Small intestine (tissue), 7 donors: ENCODE data around the gene THSD4. TPM values are rescaled to one million over a fixed set of nuclear protein-coding genes. Genes with fewer than 3 reads are reported as not detected.

ENCODE experiments used
- DNase-seq, 2 donors: peaks; one replicate each; pipeline versions ENCODE4 v3.0.0 to v3.0.0-alpha.2; 2013
- FAIRE-seq: peaks from 2 replicates; lab custom pipeline; 2012; peaks lifted over from hg19 to GRCh38; lab: Jason Lieb, UNC
- H3K27ac ChIP-seq, 3 donors: one replicate each; pipeline ENCODE4 v1.5.1; 2013; ENCODE audit warnings: low read length in 2 of 3, mild to moderate bottlenecking in 2 of 3, control low read depth in 1 of 3, inconsistent platforms in 1 of 3, low read depth in 1 of 3, moderate library complexity in 1 of 3
- H3K27me3 ChIP-seq, 3 donors: one replicate each; pipeline ENCODE4 v1.6.1; 2013; ENCODE audit warnings: low read length in 3 of 3, inconsistent platforms in 1 of 3; ENCODE audit not compliant: control insufficient read depth in 3 of 3, insufficient read depth in 3 of 3
- H3K36me3 ChIP-seq, 3 donors: one replicate each; pipeline ENCODE4 v1.6.1; 2013; ENCODE audit warnings: low read length in 3 of 3, inconsistent platforms in 1 of 3, low read depth in 1 of 3, mild to moderate bottlenecking in 1 of 3, moderate library complexity in 1 of 3; ENCODE audit not compliant: control insufficient read depth in 3 of 3, insufficient read depth in 2 of 3
- H3K4me1 ChIP-seq, 3 donors: one replicate each; pipeline ENCODE4 v1.6.1; 2013; ENCODE audit warnings: low read length in 2 of 3, inconsistent platforms in 1 of 3, low read depth in 1 of 3, mild to moderate bottlenecking in 1 of 3, moderate library complexity in 1 of 3; ENCODE audit not compliant: control insufficient read depth in 3 of 3, insufficient read depth in 2 of 3
- H3K4me3 ChIP-seq, 3 donors: one replicate each; pipeline ENCODE4 v1.5.1; 2013; ENCODE audit warnings: low read length in 3 of 3, control low read depth in 1 of 3, inconsistent platforms in 1 of 3, low read depth in 1 of 3, mild to moderate bottlenecking in 1 of 3, moderate library complexity in 1 of 3
- H3K9me3 ChIP-seq, 2 donors: one replicate each; pipeline ENCODE4 v1.6.1; 2013; ENCODE audit warnings: low read depth in 1 of 2, low read length in 1 of 2; ENCODE audit not compliant: control insufficient read depth in 2 of 2, insufficient read depth in 1 of 2
- WGBS, 3 donors: extraction: QIAGEN DNeasy Blood & Tissue Kit; methylation state at CpG; one replicate each; pipeline ENCODE4 v1.1.7; 2013; 5-methylcytosine and 5-hydroxymethylcytosine counted together
- polyA plus RNA-seq, 4 donors: library from polyadenylated mRNA; stranded (reverse) in 3 of 4; unstranded in 1 of 4; fragments of 200-250 nt in 3 of 4; fragments of 120-200 nt in 1 of 4; gene quantifications; one replicate each; pipeline versions ENCODE4 v1.2.1 to v1.2.3, GENCODE V29; 2013
- donor health status: healthy with polysubstance abuse.
- donor health status: control.
- donor health status: control.
- donor health status: Bipolar disorder and iron deficiency.
- donor health status: healthy.

The THSD4 gene
- polyA plus RNA-seq, 4 donors, result 3.6 to 14.4 (median 9.7) TPM

DNA sequence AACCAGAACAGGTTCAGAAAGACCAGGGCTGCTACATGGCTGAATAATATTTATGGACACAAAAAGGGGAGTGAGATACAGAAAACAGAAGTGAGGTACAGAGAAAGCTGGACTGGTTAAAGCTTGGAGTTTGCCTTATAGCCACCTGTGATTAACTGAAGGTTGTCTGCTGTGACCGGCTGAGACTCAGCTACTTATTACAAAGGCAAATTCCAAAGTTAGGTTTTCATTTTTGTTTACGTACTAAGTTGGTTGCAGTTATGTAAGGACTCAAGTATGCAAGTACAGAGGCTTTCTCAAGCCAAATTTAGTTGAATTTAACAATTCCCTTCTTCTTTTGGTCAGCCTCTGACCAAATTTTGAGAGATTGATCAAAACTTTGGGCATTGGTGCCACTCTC, 264.6 kb downstream of the THSD4 start:
- FAIRE-seq (no peak), DNase-seq (peak in 1 of 2 donors; percentile 21)
- 51 to 72% (median 58%) methylated on average over 2 of the region's 2 CpGs for WGBS, 3 donors
- Histone ChIP-seq H3K4me3 (no peak overlapping the region), H3K27me3 (no peaks in the 10 kb centered on the region), H3K27ac (no peak overlapping the region), H3K9me3 (no peaks in the 10 kb centered on the region), H3K4me1 (peaks cover 0 to 7% (median 6%) of the 10 kb centered on the region in 3 donors), H3K36me3 (no peaks in the 10 kb centered on the region)

DNA sequence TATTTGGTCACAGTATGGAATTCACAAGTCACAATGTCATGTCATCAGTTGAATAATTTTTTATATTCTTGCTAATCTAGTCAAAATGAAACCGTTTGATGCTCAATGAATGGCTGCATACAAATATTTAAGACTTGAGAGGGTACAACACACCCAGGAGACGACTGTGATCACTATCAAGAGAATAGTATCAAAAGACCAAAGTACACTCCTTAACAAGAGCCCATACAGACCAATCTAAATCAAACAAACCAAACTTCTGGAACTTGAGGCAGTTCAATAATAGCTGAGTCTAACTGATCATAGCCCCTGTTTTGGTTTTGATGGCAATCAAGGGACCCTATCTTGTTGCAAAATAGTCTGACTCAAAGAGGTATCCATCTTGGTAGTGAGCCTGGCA, 265.1 kb downstream of the THSD4 start:
- WGBS, 3 donors, result 10 to 49% (median 16%) methylated on average over 2 of the region's 2 CpGs

DNA sequence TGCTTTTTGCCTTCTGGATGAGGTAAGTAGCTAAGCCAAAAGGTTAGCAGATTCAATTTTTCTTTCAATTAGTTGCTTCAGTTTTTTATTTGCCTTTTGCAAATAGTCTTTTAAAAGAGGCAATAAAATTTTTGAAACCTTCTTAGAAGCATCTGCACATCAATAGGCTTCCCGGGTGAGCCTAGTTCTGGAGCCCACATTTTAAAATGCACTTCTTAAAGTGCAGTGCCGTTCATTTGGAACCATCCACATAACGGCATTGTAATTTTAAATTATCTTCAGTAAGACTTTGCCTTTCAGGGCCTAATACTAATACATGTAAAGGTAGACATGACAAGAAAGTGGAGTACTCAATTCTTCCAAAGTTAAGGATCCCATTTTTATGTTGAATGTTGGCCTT, 269.2 kb downstream of the THSD4 start:
- no peak overlapping the region for H3K27ac ChIP-seq
- H3K4me3 ChIP-seq, result no peak overlapping the region
- WGBS, 3 donors, result 25 to 52% (median 32%) methylated on average over 3 of the region's 3 CpGs
- H3K27me3 ChIP-seq, result no peaks in the 10 kb centered on the region
- DNase-seq (no peak), FAIRE-seq (no peak)
- H3K4me1 ChIP-seq, result peaks cover 0 to 13% (median 4%) of the 10 kb centered on the region in 3 donors
- H3K36me3 ChIP-seq, result no peaks in the 10 kb centered on the region
- no peaks in the 10 kb centered on the region for H3K9me3 ChIP-seq

More for the DNA sequence above, 265.1 kb downstream of the THSD4 start:
- H3K27me3 ChIP-seq, result no peaks in the 10 kb centered on the region
- H3K4me3 ChIP-seq, result no peak overlapping the region
- no peaks in the 10 kb centered on the region for H3K9me3 ChIP-seq
- FAIRE-seq, result no peak
- H3K4me1 ChIP-seq, result peaks cover 0 to 12% (median 4%) of the 10 kb centered on the region in 3 donors
- no peaks in the 10 kb centered on the region for H3K36me3 ChIP-seq
- H3K27ac ChIP-seq, result no peak overlapping the region
- DNase-seq, result peak in 1 of 2 donors; percentile 31

DNA sequence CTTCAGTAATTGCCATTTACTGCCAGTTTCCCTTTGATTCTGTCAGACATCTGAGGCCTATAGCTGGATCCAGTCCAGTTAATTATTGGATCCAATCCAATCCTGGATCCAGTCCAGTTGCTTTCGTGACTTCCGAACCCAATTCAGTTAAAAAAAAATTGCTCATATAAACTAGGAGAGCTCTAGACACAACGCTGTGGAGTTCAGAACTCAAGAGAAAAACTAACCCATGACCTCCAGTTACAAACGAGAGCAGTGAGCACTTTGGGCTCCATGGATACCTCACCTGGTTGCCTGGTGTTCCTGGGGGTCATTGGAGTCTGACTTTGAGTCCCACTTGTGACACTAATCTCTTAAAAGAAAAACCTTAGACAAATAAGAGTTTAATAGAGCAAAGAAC, 269.8 kb downstream of the THSD4 start:
- H3K36me3 ChIP-seq, result no peaks in the 10 kb centered on the region
- H3K27ac ChIP-seq, result peak overlapping the region; percentile 5 to 61 (median 26)
- H3K4me3 ChIP-seq, result no peak overlapping the region
- H3K9me3 ChIP-seq, result no peaks in the 10 kb centered on the region
- peaks cover 0 to 13% (median 4%) of the 10 kb centered on the region in 3 donors for H3K4me1 ChIP-seq
- 8 to 21% (median 17%) methylated on average over 4 of the region's 4 CpGs for WGBS, 3 donors
- no peak for FAIRE-seq
- H3K27me3 ChIP-seq, result no peaks in the 10 kb centered on the region
- peak; percentile 26 to 85 for DNase-seq

DNA sequence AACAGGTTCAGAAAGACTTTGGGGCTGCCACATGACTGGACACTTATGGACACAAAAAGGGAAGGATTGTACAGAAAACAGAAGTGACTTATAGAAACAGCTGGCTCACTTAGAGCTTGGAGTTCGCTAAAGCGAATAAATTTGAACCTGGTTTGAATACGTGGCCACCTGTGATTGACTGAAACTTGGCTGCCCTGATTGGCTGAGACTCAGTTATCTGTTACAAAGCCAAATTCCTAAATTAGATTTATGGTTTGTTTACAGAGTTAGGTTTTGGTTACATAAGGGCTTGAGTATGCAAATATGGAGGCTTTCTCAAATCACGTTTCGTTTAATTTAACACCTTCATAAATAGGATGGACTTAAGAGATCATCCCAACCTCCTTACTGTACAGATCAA, 270.2 kb downstream of the THSD4 start:
- FAIRE-seq (no peak), DNase-seq (no peak)
- peak overlapping the region; percentile 5 to 61 (median 26) for H3K27ac ChIP-seq
- no peak overlapping the region for H3K4me3 ChIP-seq
- H3K36me3 ChIP-seq, result no peaks in the 10 kb centered on the region
- no peaks in the 10 kb centered on the region for H3K9me3 ChIP-seq
- H3K4me1 ChIP-seq, result peaks cover 0 to 10% (median 4%) of the 10 kb centered on the region in 3 donors
- no peaks in the 10 kb centered on the region for H3K27me3 ChIP-seq
- 27 to 31% (median 30%) methylated on average over 4 of the region's 5 CpGs for WGBS, 3 donors

DNA sequence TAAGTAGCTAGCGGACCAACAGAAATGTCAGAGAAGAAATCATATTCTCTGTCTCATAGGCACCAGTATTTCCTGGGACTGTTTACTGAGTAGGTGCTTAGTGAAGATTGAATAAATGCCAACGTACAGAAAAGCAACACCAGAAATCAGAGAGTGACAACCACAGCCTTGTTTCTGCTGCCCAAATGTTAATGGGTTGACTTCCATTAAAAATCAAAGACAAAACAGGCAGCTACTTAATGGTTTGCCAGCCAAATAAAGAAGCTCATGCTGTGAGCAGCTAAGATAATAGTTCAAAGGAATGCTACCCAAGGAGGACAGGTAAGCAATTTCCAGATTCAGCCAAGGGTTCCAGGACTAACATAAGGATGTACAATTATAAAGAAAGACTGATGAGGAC, 270.7 kb downstream of the THSD4 start:
- Histone ChIP-seq H3K4me1 (peaks cover 0 to 7% (median 4%) of the 10 kb centered on the region in 3 donors), H3K27me3 (no peaks in the 10 kb centered on the region), H3K36me3 (no peaks in the 10 kb centered on the region), H3K4me3 (no peak overlapping the region), H3K9me3 (no peaks in the 10 kb centered on the region), H3K27ac (no peak overlapping the region)
- 65 to 72% (median 70%) methylated on average over 2 of the region's 2 CpGs for WGBS, 3 donors
- FAIRE-seq (no peak), DNase-seq (no peak)

DNA sequence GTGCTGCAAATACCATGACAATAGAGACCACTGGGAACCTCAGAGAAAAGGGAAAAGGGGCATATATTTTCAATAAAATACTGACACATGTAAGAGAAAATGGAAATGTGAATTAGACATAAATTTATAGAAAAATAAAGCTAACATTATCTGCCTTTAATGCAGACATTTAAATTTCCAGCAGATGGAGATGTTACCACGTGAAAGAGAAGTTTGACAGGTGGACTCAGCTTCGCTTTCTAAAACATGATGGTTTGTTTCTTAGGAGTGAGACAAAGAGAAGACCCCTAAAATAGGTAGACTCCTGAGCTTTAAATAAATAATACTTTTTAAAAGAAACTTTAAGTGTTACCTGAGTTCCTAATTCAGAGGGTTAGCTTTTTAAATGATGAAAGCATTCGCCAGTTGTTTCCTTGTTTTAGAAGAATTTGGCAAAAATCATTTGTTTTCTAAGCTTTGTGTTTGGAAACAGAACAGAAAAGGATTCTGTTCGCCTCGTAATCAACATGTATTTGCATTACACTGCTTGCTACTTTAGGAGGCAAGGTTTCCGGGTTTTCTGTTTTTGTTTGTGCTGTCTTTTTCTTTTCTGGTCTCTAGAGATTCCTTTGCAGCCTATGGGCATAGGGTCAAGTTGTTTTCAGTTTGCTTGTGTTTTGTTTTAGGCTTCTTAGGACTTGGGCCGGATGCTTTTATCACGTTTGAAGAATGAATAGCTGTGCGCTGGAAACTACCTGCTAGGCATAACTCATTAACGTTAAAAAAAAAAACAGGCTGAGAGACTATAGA, 271.4 kb downstream of the THSD4 start:
- Histone ChIP-seq H3K27ac (no peak overlapping the region), H3K4me3 (no peak overlapping the region), H3K9me3 (no peaks in the 10 kb centered on the region), H3K27me3 (no peaks in the 10 kb centered on the region), H3K36me3 (peaks cover 0 to under 1% (median 0%) of the 10 kb centered on the region in 3 donors), H3K4me1 (peaks cover 0 to 8% (median 4%) of the 10 kb centered on the region in 3 donors)
- FAIRE-seq (no peak), DNase-seq (peak in 1 of 2 donors; percentile 30)
- 38 to 61% (median 51%) methylated on average over 10 of the region's 10 CpGs for WGBS, 3 donors

DNA sequence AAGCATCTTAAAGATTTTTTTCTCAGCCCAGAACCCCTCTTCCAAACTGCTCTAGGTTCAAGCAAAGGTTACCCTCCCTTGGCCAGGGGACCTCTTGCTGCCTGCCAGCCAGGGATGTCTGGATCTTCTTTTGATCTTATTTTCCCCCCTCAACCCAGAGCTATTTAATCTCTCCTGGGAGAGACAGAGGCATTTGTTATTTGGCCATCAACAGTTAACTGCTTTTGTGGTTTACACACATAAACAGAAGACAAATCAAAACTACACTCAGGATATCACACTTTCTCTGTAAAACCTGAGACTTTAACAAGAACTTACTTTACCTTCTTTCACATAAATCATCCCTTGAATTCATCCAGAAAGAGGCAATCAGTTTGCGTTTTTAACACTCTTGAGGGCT, 272.5 kb downstream of the THSD4 start:
- FAIRE-seq, result no peak
- no peaks in the 10 kb centered on the region for H3K27me3 ChIP-seq
- H3K9me3 ChIP-seq, result no peaks in the 10 kb centered on the region
- 62 to 83% (median 65%) methylated on average over 1 of the region's 1 CpG for WGBS, 3 donors
- H3K36me3 ChIP-seq, result peaks cover 0 to 2% (median 0%) of the 10 kb centered on the region in 3 donors
- no peak for DNase-seq
- H3K4me1 ChIP-seq, result peaks cover 0 to 12% (median 4%) of the 10 kb centered on the region in 3 donors
- no peak overlapping the region for H3K4me3 ChIP-seq
- no peak overlapping the region for H3K27ac ChIP-seq
